ENCODE data around the gene MAFG.

DNA sequence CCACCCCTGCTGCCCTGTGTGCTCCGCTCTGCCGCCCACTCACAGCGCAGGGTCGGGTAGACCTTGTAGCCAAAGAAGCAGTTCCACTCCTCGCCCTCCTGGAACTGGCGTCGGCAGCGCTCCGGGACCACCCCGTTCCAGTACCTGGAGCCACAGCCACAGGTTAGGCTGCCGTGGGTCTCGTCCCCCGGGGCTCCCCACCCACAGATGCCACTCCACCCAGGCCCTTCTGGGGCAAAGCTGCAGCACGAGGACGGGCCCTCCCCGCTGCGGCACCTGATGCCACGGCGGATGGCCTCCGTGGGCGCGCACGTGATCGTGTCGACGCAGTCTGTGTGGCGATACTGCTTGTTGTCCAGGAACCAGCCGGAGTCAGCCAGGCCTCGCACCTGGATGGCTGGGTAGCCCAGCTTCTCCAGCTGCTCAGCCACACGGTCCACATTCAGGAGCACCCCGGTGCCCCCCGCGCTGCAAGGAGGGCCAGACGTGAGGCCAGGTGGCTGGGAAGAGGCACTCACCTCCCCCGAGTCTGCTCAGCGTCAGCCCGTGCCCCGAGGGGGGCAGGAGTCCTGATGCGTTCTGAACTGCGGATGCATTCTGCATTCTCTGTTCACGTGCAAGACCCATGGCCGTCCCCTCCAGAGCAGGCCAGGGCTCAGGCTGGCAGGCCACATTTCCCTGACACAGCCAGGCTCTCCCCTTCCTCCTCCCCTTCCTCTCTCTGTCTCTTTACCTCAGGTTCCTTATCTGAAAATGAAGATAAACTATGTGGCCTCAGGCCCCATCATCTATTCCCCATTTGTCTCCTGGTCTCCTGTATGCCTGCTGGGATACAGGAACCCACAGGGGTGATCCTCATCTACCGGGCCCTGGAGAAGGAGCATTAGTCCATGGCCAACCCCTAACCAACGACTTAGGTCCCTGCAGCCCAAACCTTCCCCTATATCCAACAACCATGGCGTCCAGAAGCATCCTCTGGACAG lies 29.4 kb upstream of the MAFG start:
- no peak for TF ChIP-seq ESRRG (CRISPR knock-in tag; IDR thresholded peaks at IDR 0.05)
- TF ChIP-seq ZNF8 (CRISPR knock-in tag; IDR thresholded peaks at IDR 0.05) = no peak
- TF ChIP-seq, protein P1, sequence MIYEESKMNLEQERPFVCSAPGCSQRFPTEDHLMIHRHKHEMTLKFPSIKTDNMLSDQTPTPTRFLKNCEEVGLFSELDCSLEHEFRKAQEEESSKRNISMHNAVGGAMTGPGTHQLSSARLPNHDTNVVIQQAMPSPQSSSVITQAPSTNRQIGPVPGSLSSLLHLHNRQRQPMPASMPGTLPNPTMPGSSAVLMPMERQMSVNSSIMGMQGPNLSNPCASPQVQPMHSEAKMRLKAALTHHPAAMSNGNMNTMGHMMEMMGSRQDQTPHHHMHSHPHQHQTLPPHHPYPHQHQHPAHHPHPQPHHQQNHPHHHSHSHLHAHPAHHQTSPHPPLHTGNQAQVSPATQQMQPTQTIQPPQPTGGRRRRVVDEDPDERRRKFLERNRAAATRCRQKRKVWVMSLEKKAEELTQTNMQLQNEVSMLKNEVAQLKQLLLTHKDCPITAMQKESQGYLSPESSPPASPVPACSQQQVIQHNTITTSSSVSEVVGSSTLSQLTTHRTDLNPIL (CRISPR knock-in tag; IDR thresholded peaks at IDR 0.05; ENCODE audit: low read depth) = no peak
- no peak for TF ChIP-seq ZC3H10 (CRISPR knock-in tag; IDR thresholded peaks at IDR 0.05)
- TF ChIP-seq ZFP3 (CRISPR knock-in tag; IDR thresholded peaks at IDR 0.05) = no peak
- no peak for TF ChIP-seq ZFP30 (CRISPR knock-in tag; IDR thresholded peaks at IDR 0.05)
